ENCODE measurements around the gene PNLIPRP3.

Gene PNLIPRP3

DNA sequence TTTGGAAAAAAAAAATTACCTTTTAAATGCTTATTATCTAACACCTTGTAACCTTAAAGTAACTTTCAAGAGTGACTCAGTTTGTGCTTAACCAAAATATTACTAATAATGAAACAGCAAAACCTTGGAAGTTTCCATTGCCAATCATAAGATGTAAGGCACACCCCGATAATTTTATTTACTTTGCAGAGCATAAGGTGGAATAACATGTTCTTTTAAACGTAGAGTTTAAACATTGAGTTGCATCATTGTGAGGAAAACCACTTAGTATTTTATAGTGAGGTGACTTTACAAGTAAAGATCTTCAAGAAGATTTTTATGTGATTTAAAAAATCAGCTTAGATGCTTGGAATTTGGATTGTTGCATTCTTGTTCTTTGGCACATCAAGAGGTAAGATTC, at the start of gene PNLIPRP3:
Gene PNLIPRP3, plus strand, starts transcription at position 177 of the 400 bp plus-strand sequence. Its CDS starts 166 bp downstream, at position 343.
- no peak for TF ChIP-seq EZH2 (IDR thresholded peaks at IDR 0.05; ENCODE audit: borderline replicate concordance, low read length)
- H3K27ac ChIP-seq (ENCODE audit: low read depth, low read length, poor library complexity, severe bottlenecking), result no peak within 1 kb of the TSS
- no peaks in the 10 kb centered on the region for H3K9me2 ChIP-seq (ENCODE audit: low read depth, low read length)
- H3K4me3 ChIP-seq (ENCODE audit: low read depth, low read length, poor library complexity, severe bottlenecking), result no peak within 1 kb of the TSS
- H3K36me3 ChIP-seq (ENCODE audit: insufficient read depth, low read length), result no peaks in the 10 kb centered on the region
- H3K27me3 ChIP-seq (ENCODE audit: insufficient read depth, low read length), result no peaks in the 10 kb centered on the region
- H3K9me3 ChIP-seq (ENCODE audit: low read length), result no peaks in the 10 kb centered on the region
- no peak within 1 kb of the TSS for H3K4me2 ChIP-seq (ENCODE audit: low read length)
- H4K20me1 ChIP-seq (ENCODE audit: insufficient read depth, low read length), result no peaks in the 10 kb centered on the region
- no peaks in the 10 kb centered on the region for H3K4me1 ChIP-seq (ENCODE audit: insufficient read depth, low read length, severe bottlenecking)
- no peaks in the 10 kb centered on the region for H3K79me2 ChIP-seq (ENCODE audit: insufficient read depth, low read length)
- no peak within 1 kb of the TSS for H2AFZ ChIP-seq (ENCODE audit: low read length)
- H3F3A ChIP-seq (ENCODE audit: insufficient read depth, low read length), result no peaks in the 10 kb centered on the region
- H3K9ac ChIP-seq (ENCODE audit: low read length), result no peak within 1 kb of the TSS

DNA sequence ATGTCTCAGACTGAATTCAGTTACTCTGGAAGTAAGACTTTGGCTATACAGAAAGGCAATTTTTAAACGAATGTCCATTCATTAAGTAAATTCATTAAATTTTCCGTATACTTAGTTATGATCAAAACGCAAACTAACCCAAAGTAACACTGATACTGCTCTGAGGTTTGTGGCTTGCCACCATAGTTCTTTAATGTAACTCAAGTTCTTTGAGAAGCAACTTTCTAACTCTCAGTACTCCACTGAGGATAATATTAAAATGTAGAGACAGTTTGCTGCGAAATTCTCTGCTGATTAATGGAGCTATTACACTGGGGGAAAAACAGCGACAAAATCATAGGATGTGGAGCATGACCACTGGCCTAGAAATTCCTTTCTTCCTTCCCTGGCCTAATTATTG, 45.4 kb upstream of the PNLIPRP3 start:
- Histone ChIP-seq H3K4me3 (ENCODE audit: low read depth, low read length, poor library complexity, severe bottlenecking) (no peak overlapping the region), H3K9me2 (ENCODE audit: low read depth, low read length) (no peaks in the 10 kb centered on the region), H3K36me3 (ENCODE audit: insufficient read depth, low read length) (no peaks in the 10 kb centered on the region), H3K27ac (ENCODE audit: low read depth, low read length, poor library complexity, severe bottlenecking) (no peak overlapping the region), H3K4me1 (ENCODE audit: insufficient read depth, low read length, severe bottlenecking) (no peaks in the 10 kb centered on the region), H3K9me3 (ENCODE audit: low read length) (no peaks in the 10 kb centered on the region), H2AFZ (ENCODE audit: low read length) (no peak overlapping the region), H4K20me1 (ENCODE audit: insufficient read depth, low read length) (no peaks in the 10 kb centered on the region), H3K27me3 (ENCODE audit: insufficient read depth, low read length) (no peaks in the 10 kb centered on the region), H3K79me2 (ENCODE audit: insufficient read depth, low read length) (no peaks in the 10 kb centered on the region), H3K9ac (ENCODE audit: low read length) (no peak overlapping the region), H3F3A (ENCODE audit: insufficient read depth, low read length) (no peaks in the 10 kb centered on the region), H3K4me2 (ENCODE audit: low read length) (no peak overlapping the region)
- no peak for TF ChIP-seq CTCF (IDR thresholded peaks at IDR 0.05; ENCODE audit: low read length)
- no peak for TF ChIP-seq EZH2 (IDR thresholded peaks at IDR 0.05; ENCODE audit: borderline replicate concordance, low read length)

- no peaks in the 10 kb centered on the region for H3F3A ChIP-seq (ENCODE audit: insufficient read depth, low read length)
- H3K9ac ChIP-seq (ENCODE audit: low read length), result no peak overlapping the region
- H3K4me2 ChIP-seq (ENCODE audit: low read length), result no peak overlapping the region
- H3K4me1 ChIP-seq (ENCODE audit: insufficient read depth, low read length, severe bottlenecking), result no peaks in the 10 kb centered on the region
- no peak overlapping the region for H2AFZ ChIP-seq (ENCODE audit: low read length)
- H3K36me3 ChIP-seq (ENCODE audit: insufficient read depth, low read length), result no peaks in the 10 kb centered on the region
- H3K9me3 ChIP-seq (ENCODE audit: low read length), result no peaks in the 10 kb centered on the region
- no peaks in the 10 kb centered on the region for H3K27me3 ChIP-seq (ENCODE audit: insufficient read depth, low read length)
- H3K79me2 ChIP-seq (ENCODE audit: insufficient read depth, low read length), result no peaks in the 10 kb centered on the region
- H4K20me1 ChIP-seq (ENCODE audit: insufficient read depth, low read length), result no peaks in the 10 kb centered on the region
- H3K9me2 ChIP-seq (ENCODE audit: low read depth, low read length), result no peaks in the 10 kb centered on the region
- H3K4me3 ChIP-seq (ENCODE audit: low read depth, low read length, poor library complexity, severe bottlenecking), result no peak overlapping the region
- TF ChIP-seq CTCF (IDR thresholded peaks at IDR 0.05; ENCODE audit: low read length) (no peak), EZH2 (IDR thresholded peaks at IDR 0.05; ENCODE audit: borderline replicate concordance, low read length) (no peak)
- H3K27ac ChIP-seq (ENCODE audit: low read depth, low read length, poor library complexity, severe bottlenecking), result no peak overlapping the region
These were observed 42.3 kb upstream of the PNLIPRP3 start for GRCh38 chr10:116385311-116385710.
